Activated effector memory CD4-positive, alpha-beta T cell treated with anti-CD3 and anti-CD28 coated beads, Interleukin-2, amount 50 U/mL, for 16 hours (primary cell): ENCODE measurements around the gene BBS9.
"Not testable (repeated sequence)": the region's sequence is repeated elsewhere in the genome, so short reads cannot be mapped to it uniquely, and the experiment has no call there.

Experiments used
- DNase-seq: peaks from one replicate; pipeline ENCODE4 v3.0.0-alpha.2; 2020

Gene BBS9

GRCh38 chr7:33286501-33286900 lies 157.1 kb downstream of the BBS9 start:
- no peak for DNase-seq

- DNase-seq: no peak
Measured at GRCh38 chr7:33287738-33288137, 158.4 kb downstream of the BBS9 start.

GRCh38 chr7:33298848-33299247 lies 169.5 kb downstream of the BBS9 start:
- DNase-seq: no peak

GRCh38 chr7:33299425-33299824 lies 170.1 kb downstream of the BBS9 start:
- DNase-seq: no peak

- DNase-seq: no peak
Measured at GRCh38 chr7:33300131-33300530, 170.8 kb downstream of the BBS9 start.

GRCh38 chr7:33300742-33301141 lies 171.4 kb downstream of the BBS9 start:
- DNase-seq: no peak

GRCh38 chr7:33303978-33304557 lies 174.7 kb downstream of the BBS9 start:
- not testable (repeated sequence) for DNase-seq

- DNase-seq: no peak
Measured at GRCh38 chr7:33307205-33307604, 177.8 kb downstream of the BBS9 start.

GRCh38 chr7:33310546-33310945 lies 181.2 kb downstream of the BBS9 start:
- DNase-seq: no peak

GRCh38 chr7:33325754-33326484 lies 196.6 kb downstream of the BBS9 start:
- no peak for DNase-seq

- DNase-seq: no peak
Measured at GRCh38 chr7:33326485-33326848, 197.1 kb downstream of the BBS9 start.

GRCh38 chr7:33327427-33327826 lies 198.1 kb downstream of the BBS9 start:
- DNase-seq: no peak

GRCh38 chr7:33334349-33334748 lies 205.0 kb downstream of the BBS9 start:
- no peak for DNase-seq

GRCh38 chr7:33336820-33337219 lies 207.5 kb downstream of the BBS9 start:
- DNase-seq: no peak

- no peak for DNase-seq
Measured at GRCh38 chr7:33339074-33339790, 209.9 kb downstream of the BBS9 start.

- DNase-seq: no peak
Measured at GRCh38 chr7:33346055-33346454, 216.7 kb downstream of the BBS9 start.

- DNase-seq: no peak
Measured at GRCh38 chr7:33350577-33350976, 221.2 kb downstream of the BBS9 start.

- DNase-seq: no peak
Measured at GRCh38 chr7:33351709-33352108, 222.3 kb downstream of the BBS9 start.

- no peak for DNase-seq
Measured at GRCh38 chr7:33354201-33354600, 224.8 kb downstream of the BBS9 start.

GRCh38 chr7:33355386-33355785 lies 226.0 kb downstream of the BBS9 start:
- DNase-seq: no peak

GRCh38 chr7:33356336-33356735 lies 227.0 kb downstream of the BBS9 start:
- no peak for DNase-seq

GRCh38 chr7:33357846-33358245 lies 228.5 kb downstream of the BBS9 start:
- no peak for DNase-seq

GRCh38 chr7:33369888-33370287 lies 240.5 kb downstream of the BBS9 start:
- DNase-seq: no peak

GRCh38 chr7:33373195-33373594 lies 243.8 kb downstream of the BBS9 start:
- DNase-seq: no peak
